Lung microvascular endothelial cell (primary cell): Measurements from ENCODE around the gene ZSWIM9. TPM values are rescaled to one million over a fixed set of nuclear protein-coding genes. Genes with fewer than 3 reads are reported as not detected.

Experiments
- DNase-seq, 2 donors: peaks; one replicate each; pipeline versions ENCODE4 v3.0.0 to v3.0.0-alpha.2; 2010; ENCODE audit warnings: low read depth in 2 of 2
- total RNA-seq: library from RNA; depleted of rRNA; stranded (reverse); fragments of >200 nt; gene quantifications from 2 replicates; pipeline ENCODE4 v1.2.1, GENCODE V29; 2014

ZSWIM9 gene
- total RNA-seq, 1 donor from 2014 or later: 2.2 TPM

DNA sequence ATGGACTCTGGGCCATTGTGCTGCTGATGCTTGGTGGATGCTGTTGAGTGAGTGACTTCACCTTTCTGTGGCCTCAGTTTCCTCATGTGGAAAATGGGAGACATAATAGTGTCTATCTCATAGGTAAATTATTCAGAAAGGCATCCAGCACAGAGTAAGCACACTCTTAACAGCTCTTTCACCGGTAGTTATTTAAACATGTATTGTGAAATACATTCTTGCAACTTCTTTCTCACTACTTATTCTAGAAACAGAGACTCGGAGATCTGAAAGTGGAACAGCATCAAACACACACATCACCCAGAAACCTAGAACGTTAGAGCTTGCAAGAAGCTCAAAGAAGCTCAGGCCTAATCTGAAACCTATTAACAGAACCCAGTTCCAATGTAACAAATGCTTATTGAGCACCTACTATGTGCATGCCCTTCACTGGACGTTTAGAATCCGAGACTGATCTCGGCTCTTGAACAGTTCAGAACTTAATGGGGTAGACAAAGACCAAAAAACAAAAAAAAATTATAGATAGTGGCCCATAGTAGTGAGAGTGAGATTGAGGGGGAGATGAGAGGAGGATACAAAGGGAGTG lies 4.1 kb downstream of the ZSWIM9 start:
- DNase-seq: no peak

DNA sequence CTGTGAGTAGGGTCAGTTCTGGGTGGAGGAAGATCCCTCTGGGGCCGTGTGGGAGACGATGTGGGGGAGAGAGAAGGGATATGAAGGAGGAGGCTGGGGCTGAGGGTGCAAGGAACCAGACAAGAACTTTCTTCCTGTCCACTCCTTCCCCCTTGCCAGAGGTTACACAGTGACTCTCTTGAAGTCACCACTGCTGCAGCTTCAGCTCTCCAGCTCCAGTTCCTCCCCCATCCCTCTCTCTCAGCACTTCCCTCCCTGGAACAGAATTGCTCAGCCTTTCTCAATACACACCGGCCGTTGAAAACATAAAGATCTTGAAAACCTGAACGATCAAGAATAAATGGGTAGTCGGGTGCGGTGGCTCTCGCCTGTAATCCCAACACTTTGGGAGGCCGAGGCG lies 5.1 kb downstream of the ZSWIM9 start:
- no peak for DNase-seq

DNA sequence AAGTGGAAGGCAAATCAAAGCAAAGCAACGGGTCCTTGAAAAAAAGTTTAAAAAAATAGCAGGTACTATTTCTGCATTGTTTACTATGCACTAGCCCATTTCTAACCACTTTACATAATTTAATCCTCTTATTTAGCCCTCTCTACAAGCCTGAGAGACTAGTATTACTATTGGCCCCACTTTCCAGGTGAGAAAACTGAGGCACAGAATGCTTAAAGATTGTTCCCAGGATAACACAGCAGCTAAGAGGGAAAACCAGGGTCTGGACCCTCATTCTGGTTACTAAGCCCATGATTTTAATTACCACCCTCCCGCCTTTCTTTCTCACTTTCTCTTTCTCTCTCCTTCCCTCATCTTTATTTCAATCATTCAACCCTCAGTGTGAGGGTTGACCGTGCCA lies 5.7 kb downstream of the ZSWIM9 start:
- DNase-seq: no peak

DNA sequence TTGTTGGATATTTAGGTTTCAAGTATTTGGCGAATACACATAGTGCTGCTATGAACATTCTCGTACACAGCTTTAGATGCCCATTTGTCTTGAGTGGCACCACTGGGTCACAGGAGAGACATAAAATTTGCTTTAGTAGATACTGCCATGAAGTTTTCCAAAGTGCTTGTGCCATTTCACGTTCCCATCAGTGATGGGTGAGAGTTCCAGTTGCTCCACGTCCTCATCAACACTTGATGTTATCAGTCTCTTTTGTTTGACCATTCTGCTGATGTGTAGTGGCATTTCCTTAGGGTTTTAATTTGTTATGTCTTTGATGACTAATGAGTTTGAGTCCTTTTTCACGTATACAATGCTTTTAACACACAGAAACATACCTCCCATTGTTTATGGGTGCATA lies 11.0 kb downstream of the ZSWIM9 start:
- DNase-seq: no peak

DNA sequence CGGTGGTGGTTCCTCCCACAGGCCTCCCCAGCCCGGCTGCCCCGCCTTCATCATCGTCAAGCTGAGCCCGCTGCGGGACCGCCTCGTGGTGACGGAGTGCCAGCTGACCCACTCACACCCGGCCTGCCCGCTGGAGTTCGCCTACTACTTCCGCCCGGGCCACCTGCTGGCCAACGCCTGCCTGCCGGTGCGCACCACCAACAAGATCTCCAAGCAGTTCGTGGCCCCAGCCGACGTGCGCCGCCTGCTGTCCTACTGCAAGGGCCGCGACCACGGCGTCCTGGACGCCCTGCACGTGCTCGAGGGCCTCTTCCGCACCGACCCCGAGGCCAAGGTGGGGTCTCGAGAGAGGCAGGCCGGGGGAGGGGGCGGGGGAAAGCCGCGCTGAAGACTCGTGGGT lies 12.0 kb downstream of the ZSWIM9 start:
- no peak for DNase-seq

DNA sequence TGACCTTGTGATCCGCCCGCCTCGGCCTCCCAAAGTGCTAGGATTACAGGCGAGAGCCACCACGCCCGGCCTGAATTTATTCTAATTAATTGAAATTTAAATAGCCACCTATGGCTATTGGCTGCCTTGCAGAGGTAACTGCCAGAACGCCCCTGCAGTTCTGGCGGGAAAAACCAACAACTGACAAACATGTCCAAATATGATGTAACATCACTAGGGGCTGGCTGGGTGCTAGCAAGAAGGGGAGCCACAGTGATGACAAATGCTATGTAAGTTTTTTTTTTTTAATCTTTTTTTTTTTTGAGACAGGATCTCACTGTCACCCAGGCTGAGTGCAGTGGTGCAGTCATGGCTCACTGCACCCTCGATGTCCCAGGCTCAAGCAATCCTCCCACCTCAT lies 12.9 kb downstream of the ZSWIM9 start:
- no peak for DNase-seq

DNA sequence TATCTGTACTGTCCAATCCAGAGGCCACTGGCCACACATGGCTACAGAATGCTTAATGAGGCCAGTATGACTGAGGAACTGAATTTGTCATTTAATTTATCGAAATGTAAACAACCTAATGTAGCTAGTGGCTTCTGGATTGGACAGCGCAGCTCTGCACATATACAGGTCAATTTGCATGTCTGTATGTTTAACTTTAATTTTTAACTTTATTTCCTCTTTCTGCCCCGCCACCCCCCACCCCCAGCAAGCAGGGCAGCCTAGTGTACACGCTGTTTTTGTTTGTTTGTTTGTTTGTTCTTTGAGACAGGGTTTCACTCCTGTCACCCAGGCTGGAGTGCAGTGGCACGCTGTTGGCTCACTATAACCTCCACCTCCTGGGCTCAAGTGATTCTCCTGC lies 15.5 kb downstream of the ZSWIM9 start:
- DNase-seq: no peak

DNA sequence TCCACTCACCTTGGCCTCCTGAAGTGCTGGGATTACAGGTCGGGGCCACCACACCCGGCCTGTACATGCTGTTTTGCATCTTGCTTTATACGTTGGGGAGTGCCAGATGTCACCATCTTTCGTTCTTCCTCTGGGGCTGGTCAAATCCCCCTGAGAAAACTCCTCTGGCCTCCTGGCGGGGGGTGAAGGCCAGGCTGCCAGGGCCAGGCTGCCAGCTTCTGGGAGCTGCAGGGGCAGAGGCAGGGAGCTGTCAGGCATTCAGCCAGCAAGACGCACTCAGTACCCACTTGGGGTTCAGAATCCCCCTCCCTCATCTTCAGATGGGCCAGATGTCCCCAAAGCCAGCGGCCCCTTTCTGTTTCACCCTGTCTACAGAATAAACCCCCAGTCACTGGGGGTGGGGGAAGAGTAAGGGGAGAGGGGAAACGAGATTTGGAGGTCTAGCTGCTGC lies 16.1 kb downstream of the ZSWIM9 start:
- no peak for DNase-seq

DNA sequence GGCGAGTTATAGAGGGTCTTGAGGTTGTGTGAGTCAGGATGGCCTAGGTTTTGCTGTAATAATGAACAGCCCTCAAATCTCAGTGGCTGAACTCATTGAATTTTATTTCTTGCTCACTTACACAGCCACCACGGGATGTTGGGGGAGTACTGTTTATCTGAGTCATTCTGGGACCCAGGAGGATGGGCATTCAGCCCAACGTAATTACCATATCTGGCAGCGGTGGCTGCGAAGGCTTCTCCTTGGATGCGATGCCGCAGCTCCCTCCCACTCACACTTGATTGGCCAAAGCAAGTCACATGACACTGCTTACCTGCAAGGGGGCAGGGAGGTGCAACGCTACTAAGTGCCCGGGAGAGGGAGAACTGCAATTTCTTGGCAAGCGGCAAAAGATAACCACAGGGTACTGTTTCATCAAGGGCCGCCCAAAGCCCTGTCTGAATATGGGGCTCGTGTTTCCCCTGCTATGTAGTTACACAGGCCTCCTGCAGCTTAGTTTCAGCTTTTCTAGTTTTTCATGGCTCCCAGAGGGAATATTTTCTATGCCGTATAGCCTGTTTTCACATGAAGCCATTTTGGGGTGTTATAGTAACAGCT lies 19.9 kb downstream of the ZSWIM9 start:
- DNase-seq: peak in 1 of 2 donors; percentile 33

DNA sequence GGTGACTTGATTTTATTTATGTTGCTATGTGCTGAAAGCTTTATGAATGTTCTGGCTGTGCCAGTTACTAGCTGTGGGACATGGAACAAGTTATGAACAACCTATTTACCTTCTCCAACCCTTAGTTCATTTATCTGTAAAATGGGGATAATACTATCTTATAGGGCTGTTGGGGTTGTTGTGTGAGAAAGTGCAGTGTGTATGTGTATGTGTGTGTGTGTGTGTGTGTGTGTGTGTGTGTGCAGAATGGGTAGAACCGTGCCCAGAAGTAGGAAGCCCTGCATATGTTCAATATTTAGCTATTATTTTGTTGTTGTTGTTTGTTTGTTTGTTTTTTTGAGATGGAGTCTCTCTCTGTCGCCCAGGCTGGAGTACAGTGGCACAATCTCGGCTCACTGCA lies 20.4 kb downstream of the ZSWIM9 start:
- no peak for DNase-seq

DNA sequence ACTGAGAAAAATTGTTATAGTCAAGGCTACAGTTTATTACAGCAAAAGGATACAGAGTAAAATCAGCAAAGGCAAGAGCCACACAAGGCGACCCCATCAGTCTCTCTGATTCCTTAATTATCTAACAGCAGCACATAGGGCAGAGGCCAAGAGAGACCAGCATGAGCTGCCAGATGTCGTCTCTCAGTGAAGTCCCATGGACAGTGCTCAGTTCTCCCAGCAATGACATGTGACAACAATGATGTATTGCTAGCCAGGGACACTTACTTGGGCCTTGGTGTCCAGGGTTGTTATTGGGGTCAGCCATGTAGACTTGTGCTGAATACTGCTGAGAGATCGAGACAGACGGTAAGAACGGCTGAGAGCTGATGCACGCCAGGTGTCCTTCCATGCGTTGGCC lies 22.3 kb downstream of the ZSWIM9 start:
- DNase-seq: no peak

DNA sequence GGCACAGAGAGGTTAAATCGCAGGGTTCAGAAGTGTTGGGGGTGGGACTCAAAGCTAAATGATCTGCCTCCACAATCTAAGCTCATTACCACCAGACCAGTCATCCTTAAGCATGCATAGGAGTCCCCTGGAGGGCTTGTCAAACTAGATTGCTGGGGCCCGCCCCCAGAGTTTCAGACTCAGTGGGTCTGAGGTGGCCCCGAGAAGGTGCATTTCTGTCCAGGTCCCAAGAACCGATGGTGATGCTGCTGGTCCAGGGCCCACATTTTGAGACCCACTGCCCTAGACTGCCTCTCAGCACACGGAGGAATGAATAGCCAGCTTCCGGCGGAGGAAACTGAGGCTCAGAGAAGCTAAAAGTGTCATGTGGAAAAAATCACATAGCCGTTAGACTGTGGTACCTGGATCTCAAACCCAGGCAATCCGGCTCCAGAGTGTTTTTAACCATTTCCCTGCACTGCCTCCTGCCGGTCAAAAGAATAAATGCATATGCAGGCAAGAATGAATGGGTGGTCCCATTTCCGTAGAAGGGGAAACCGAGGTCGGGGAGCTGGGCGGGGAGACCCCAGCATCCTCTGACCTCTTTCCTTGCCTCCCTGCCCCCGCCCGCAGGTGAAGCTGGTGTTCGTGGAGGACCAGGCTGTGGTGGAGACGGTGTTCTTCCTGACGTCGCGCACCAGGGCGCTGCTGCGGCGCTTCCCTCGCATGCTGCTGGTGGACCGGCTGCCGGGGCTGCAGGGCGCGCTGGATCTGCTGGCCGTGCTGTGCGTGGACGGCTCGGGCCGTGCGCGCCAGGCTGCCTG lies 23.8 kb downstream of the ZSWIM9 start:
- peak; percentile 38 to 51 for DNase-seq

DNA sequence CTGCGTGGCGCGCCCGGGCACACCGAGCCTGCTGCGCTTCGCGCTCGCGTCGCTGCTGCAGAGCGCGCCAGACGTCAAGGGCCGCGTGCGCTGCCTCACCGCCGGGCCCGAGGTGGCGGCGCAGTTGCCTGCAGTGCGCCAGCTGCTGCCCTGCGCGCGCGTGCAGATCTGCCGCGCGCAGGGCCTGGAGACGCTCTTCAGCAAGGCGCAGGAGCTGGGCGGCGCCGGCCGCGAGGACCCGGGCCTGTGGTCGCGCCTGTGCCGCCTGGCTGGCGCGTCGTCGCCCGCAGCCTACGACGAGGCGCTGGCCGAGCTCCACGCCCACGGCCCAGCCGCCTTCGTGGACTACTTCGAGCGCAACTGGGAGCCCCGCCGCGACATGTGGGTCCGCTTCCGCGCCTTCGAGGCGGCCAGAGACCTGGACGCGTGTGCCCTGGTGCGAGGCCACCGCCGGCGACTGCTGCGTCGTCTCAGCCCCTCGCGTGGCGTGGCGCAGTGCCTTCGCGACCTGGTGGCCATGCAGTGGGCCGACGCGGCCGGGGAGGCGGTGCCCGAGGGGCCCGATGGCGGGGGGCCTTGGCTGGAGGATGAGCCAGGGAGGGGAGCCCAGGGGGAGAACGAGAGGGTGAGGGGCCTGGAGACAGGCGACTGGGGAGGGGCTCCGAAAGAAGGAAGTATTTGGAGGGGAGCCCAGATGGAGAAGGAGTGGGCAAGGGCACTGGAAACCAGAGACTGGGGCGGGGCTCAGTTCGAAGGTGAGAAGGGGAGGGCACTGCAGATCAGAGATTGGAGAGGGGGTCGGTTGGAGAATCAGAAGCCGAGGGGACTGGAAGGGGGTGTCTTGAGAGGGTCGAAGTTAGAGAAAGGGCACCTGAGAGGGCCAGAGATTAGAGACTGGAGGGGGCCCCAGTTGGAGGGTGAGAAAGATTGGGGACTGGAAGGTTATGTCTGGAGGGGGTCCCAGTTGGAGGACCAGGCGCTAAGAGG lies 24.7 kb downstream of the ZSWIM9 start:
- DNase-seq: no peak

DNA sequence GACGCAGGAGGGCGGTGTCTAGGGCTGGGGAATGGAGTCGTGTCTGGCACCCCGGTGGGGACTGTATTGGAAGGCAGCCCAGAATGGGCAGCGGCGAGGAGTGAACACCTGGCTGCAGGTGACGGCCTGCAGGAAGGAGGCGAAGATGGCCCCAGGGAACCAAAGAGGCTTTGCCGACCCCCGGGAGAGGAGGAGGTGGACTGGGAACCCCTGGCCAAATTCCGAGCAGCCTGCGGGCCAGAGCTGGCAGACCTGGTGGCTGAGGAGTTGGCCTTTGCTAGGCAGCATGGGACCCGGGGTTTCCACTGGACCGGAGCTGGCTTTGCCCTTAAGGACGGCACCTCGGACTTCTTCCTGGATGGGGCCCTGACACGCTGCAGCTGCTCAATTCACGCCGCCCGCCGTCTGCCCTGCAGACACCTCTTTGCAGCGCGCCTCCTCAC lies 25.9 kb downstream of the ZSWIM9 start:
- no peak for DNase-seq

DNA sequence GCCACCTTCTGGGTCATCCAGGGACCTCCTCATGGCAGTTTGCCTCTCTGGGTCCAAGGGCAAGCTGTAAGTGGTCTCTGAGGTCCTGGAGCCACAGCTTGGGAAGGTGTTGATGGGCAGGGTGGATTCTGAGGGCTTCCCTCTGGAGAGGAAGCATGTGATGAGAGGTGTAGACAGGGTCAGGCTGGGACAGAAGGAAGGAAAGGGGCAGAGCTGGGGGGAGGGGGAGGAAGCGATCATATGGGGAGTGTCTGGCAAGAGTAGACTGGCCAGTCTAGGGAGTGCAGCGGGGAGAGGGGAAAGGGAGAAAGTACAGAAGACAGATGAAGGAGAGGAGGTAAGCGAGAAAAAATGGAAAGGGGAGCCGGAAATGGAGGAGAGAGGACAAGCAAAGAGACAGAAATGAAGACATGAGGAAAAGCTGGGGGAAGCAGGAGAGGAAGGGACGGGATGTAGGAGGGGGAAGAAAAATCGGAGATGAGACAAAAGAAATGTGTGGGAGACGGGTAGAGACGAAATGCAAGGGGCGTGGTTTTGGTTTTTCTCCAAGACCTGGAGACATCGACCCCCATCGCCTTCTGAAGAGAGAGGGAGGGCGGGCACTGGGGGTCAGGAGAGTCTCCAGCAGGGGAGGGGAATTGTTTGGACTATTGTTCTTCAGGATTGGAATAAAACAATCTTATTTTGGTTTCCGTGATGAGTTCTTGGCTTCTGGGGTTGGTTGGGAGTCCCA lies 26.6 kb downstream of the ZSWIM9 start:
- DNase-seq: peak; percentile 36 to 58

DNA sequence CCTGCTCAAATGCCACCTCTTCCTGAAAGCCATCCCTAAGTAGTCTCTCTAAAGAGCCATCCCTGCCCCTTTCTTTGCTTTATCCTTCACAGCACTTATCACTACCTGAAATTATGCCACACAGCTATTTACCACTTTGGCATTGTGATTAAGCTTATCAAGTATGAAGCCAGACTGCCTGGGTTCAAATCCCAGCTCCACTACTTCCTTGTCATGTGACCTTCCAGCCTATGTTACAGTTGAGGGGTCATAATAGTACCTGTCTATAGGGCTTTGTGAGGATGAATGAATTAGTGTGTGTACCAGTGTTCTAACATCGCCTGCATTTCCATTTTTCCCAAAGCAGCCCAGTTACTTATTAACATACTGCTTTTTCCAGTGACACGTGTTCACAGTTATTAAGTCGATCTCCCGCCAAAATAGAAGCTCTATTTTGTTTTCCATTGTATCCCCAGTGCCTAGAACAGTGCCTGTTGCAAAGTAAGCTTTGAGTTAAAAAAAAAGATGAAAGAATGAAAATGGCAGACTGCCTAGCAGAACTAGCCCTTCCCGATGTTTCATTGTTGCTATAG lies 32.8 kb downstream of the ZSWIM9 start:
- no peak for DNase-seq

DNA sequence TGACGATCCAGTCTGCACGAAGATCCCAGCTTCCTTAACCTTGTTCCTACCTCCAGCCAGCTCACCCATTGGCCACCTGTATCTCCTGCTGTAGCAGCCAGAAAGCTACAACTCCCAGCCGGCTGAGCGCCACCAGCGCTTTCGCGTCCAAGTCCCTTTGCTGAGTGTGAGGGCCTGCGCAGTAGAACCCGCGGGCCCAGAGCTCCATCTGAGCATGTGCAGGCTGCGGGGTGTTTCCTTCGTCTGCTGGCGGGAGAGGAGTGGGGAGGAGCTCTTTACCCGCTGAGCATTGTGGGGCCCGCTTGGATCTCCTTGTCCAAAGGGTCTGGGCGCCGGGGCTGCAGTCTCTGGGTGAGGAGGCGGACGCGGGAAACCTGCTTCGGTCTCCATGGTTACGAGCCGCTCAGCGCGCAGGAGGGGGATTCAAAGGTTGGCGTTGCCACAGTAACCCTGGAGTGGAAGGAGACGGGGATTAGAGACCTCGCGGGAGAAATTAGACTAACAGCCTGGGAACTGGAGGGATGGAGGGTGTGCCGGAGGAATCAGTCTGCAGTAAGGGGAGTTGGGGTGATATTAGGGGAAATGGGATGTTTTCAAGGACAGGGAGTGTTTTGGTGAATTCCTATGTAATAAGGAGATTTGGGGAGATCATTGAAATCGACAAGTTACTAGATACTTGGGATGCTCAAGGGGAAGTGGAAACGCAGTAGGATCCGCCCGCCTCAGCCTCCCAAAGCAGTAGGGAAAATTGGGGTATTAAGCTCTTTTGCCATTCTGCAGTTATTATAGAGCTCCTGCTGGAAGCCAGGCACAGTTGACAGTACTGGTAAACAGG lies 33.5 kb downstream of the ZSWIM9 start:
- peak; percentile 95 to 96 for DNase-seq

DNA sequence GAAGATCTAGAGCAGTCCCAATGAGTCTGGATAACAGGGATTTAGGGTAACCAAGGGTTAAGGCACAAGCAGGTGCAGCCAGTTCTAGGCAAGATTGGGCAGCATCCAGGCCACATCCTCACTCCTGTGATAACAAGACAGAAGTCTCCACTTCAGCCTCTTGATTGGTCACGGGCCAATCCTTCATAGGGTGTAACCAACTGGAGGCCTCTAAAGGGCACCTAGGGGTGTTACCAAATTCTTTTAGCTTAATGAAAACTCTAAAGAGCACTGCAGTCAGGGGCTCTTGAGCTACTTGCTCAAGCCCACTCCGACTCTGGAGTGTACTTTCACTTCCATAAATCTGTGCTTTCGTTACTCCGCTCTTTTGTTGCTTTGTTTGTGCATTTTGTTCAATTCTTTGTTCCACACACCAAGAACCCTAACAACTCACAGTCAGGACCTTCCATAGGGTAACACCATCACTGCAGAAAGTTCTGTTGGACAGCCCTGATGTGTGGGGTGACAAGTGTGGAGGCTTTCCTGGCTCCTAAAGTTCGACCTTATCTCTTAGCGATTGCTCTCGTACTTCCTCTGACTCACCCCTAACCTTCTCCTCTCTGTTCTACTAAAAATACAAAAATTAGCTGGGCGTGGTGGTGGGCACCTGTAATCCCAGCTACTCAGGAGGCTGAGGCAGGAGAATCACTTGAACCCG lies 36.1 kb downstream of the ZSWIM9 start:
- DNase-seq: no peak

DNA sequence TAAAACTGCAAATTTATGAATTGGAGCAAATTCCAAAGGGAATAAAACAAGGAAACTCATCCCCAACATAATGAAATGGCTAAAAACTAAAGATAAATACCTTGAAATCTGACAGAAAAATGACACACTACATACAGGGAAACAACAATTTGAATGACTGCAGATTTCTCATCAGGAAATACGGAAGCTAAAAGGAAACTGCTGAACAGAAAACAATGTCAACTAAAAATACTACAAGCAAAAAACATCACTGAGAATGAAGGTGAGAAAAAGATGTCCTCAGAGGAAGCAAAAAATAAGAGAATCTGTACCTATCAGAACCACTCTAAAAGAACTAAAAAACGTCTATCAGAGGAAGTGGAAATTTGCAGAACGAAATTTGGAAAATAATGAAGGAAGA lies 39.5 kb downstream of the ZSWIM9 start:
- peak; percentile 44 to 84 for DNase-seq
